ENCODE results near the gene OR1A2.

OR1A2 gene

GRCh38 chr17:3207367-3207766 is 10.0 kb downstream of the OR1A2 start, which contains the start of gene OR1A1 (continued):
- TF ChIP-seq, protein P1, sequence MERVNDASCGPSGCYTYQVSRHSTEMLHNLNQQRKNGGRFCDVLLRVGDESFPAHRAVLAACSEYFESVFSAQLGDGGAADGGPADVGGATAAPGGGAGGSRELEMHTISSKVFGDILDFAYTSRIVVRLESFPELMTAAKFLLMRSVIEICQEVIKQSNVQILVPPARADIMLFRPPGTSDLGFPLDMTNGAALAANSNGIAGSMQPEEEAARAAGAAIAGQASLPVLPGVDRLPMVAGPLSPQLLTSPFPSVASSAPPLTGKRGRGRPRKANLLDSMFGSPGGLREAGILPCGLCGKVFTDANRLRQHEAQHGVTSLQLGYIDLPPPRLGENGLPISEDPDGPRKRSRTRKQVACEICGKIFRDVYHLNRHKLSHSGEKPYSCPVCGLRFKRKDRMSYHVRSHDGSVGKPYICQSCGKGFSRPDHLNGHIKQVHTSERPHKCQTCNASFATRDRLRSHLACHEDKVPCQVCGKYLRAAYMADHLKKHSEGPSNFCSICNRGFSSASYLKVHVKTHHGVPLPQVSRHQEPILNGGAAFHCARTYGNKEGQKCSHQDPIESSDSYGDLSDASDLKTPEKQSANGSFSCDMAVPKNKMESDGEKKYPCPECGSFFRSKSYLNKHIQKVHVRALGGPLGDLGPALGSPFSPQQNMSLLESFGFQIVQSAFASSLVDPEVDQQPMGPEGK (CRISPR knock-in tag; IDR thresholded peaks at IDR 0.05; ENCODE audit: borderline replicate concordance), result no peak
- TF ChIP-seq OSR1 (CRISPR knock-in tag; IDR thresholded peaks at IDR 0.05), result no peak
- TF ChIP-seq ISL1 (CRISPR knock-in tag; IDR thresholded peaks at IDR 0.05), result no peak
- no peak for TF ChIP-seq ARNTL (CRISPR knock-in tag; IDR thresholded peaks at IDR 0.05; ENCODE audit: borderline replicate concordance, low read depth)
- no peak for TF ChIP-seq CSRNP3 (CRISPR knock-in tag; IDR thresholded peaks at IDR 0.05)
- no peak for TF ChIP-seq POU6F1 (CRISPR knock-in tag; IDR thresholded peaks at IDR 0.05; ENCODE audit: borderline replicate concordance, low read depth)
- TF ChIP-seq PPARA (CRISPR knock-in tag; IDR thresholded peaks at IDR 0.05; ENCODE audit: borderline replicate concordance), result no peak

DNA sequence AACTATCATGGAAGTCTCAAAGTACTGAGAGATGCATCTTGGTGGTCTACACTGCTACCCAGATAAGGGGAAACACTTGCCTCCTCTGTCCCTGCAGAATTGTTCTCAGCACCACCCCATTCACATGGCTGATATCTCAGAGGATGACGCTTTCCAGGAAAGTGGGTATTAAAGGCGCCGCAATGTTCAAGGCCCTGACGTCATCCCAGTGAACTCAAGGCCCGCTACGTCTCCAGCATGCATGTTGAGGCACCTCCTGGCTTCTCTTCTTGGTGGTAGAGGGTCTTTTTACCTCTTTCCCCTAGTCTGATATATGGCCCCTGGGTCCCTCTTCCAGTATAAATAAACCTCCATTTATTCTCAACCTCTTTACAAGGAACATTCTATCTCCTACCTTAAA is 11.2 kb downstream of the OR1A2 start:
- TF ChIP-seq PPARA (CRISPR knock-in tag; IDR thresholded peaks at IDR 0.05; ENCODE audit: borderline replicate concordance), result no peak
- no peak for TF ChIP-seq ZC3H10 (CRISPR knock-in tag; IDR thresholded peaks at IDR 0.05)
- TF ChIP-seq, protein P1 (CRISPR knock-in tag; IDR thresholded peaks at IDR 0.05; ENCODE audit: borderline replicate concordance), result no peak
- no peak for TF ChIP-seq ESRRG (CRISPR knock-in tag; IDR thresholded peaks at IDR 0.05)
- TF ChIP-seq ZNF565 (CRISPR knock-in tag; conservative IDR thresholded peaks at IDR 0.05; ENCODE audit: low read depth), result no peak
- no peak for TF ChIP-seq SNAI2 (CRISPR knock-in tag; IDR thresholded peaks at IDR 0.05)
- TF ChIP-seq OSR1 (CRISPR knock-in tag; IDR thresholded peaks at IDR 0.05), result no peak
- TF ChIP-seq ZNF70 (CRISPR knock-in tag; IDR thresholded peaks at IDR 0.05), result no peak
- TF ChIP-seq ZNF8 (CRISPR knock-in tag; IDR thresholded peaks at IDR 0.05), result no peak
- TF ChIP-seq, protein P2, sequence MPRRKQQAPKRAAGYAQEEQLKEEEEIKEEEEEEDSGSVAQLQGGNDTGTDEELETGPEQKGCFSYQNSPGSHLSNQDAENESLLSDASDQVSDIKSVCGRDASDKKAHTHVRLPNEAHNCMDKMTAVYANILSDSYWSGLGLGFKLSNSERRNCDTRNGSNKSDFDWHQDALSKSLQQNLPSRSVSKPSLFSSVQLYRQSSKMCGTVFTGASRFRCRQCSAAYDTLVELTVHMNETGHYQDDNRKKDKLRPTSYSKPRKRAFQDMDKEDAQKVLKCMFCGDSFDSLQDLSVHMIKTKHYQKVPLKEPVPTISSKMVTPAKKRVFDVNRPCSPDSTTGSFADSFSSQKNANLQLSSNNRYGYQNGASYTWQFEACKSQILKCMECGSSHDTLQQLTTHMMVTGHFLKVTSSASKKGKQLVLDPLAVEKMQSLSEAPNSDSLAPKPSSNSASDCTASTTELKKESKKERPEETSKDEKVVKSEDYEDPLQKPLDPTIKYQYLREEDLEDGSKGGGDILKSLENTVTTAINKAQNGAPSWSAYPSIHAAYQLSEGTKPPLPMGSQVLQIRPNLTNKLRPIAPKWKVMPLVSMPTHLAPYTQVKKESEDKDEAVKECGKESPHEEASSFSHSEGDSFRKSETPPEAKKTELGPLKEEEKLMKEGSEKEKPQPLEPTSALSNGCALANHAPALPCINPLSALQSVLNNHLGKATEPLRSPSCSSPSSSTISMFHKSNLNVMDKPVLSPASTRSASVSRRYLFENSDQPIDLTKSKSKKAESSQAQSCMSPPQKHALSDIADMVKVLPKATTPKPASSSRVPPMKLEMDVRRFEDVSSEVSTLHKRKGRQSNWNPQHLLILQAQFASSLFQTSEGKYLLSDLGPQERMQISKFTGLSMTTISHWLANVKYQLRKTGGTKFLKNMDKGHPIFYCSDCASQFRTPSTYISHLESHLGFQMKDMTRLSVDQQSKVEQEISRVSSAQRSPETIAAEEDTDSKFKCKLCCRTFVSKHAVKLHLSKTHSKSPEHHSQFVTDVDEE (CRISPR knock-in tag; IDR thresholded peaks at IDR 0.05), result no peak
- ATAC-seq, result no peak

DNA sequence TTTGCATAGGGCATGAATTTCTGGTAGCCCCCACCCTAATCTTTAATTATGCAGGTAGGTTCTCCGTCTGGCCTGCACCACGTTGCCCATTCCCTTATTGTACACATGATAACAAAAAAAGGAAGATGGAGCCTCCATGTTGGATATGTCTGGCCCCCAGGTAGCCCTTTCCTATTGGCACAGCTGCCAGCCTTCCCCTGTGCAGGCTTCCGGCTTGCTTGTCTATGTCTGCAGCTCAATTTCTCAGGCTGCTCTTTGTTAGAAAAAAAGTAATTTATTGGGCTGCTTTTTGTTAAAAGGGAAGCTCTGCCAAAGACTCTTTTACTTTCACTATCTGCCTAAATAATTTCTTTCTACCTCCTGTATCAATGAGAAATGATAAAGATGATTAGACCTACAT is 15.7 kb downstream of the OR1A2 start:
- ATAC-seq, result no peak
- TF ChIP-seq ARNTL (CRISPR knock-in tag; IDR thresholded peaks at IDR 0.05; ENCODE audit: borderline replicate concordance, low read depth) (no peak), CSDC2 (CRISPR knock-in tag; IDR thresholded peaks at IDR 0.05) (no peak), OSR1 (CRISPR knock-in tag; IDR thresholded peaks at IDR 0.05) (no peak), SNAI2 (CRISPR knock-in tag; IDR thresholded peaks at IDR 0.05) (no peak), ZNF70 (CRISPR knock-in tag; IDR thresholded peaks at IDR 0.05) (no peak), CSRNP3 (CRISPR knock-in tag; IDR thresholded peaks at IDR 0.05) (no peak), ZC3H10 (CRISPR knock-in tag; IDR thresholded peaks at IDR 0.05) (no peak), ISL1 (CRISPR knock-in tag; IDR thresholded peaks at IDR 0.05) (no peak), RARB (CRISPR knock-in tag; IDR thresholded peaks at IDR 0.05) (no peak), ESRRG (CRISPR knock-in tag; IDR thresholded peaks at IDR 0.05) (no peak), TCF4 (CRISPR knock-in tag; IDR thresholded peaks at IDR 0.05; ENCODE audit: borderline replicate concordance) (no peak)
- TF ChIP-seq, protein P2 (CRISPR knock-in tag; IDR thresholded peaks at IDR 0.05), result no peak
- TF ChIP-seq, protein P3, sequence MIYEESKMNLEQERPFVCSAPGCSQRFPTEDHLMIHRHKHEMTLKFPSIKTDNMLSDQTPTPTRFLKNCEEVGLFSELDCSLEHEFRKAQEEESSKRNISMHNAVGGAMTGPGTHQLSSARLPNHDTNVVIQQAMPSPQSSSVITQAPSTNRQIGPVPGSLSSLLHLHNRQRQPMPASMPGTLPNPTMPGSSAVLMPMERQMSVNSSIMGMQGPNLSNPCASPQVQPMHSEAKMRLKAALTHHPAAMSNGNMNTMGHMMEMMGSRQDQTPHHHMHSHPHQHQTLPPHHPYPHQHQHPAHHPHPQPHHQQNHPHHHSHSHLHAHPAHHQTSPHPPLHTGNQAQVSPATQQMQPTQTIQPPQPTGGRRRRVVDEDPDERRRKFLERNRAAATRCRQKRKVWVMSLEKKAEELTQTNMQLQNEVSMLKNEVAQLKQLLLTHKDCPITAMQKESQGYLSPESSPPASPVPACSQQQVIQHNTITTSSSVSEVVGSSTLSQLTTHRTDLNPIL (CRISPR knock-in tag; IDR thresholded peaks at IDR 0.05; ENCODE audit: low read depth), result no peak
- TF ChIP-seq, protein P1 (CRISPR knock-in tag; IDR thresholded peaks at IDR 0.05; ENCODE audit: borderline replicate concordance), result no peak
